Natural killer cell treated with Interleukin-12 subunit alpha and Interleukin-12 subunit beta and Interleukin-15 and Interleukin-18, amount 100 ng/mL, for 72 hours (primary cell): ENCODE data around the gene GIPC1. TPM values are rescaled to one million over a fixed set of nuclear protein-coding genes. Genes with fewer than 3 reads are reported as not detected.
"Not testable (repeated sequence)": the region's sequence is repeated elsewhere in the genome, so short reads cannot be mapped to it uniquely, and the experiment has no call there.

Source experiments
- ATAC-seq, 2 donors: fragments of 150-1000 bp; cut with Tn5 transposase in 1 of 2; sonication (Bioruptor Pico), chemical (Tn5 transposase) in 1 of 2; 2 replicates each; pipeline ENCODE4 v1.10.0; 2021
- DNase-seq: peaks from one replicate; pipeline ENCODE4 v3.0.0; 2022; ENCODE audit warnings: low spot score
- H3K27ac Mint-ChIP-seq, 2 donors: 1 replicate in 1 of 2; 2 replicates in 1 of 2; pipeline ENCODE4 v1.8.0; 2022; ENCODE audit warnings: mixed read lengths in 2 of 2, mild to moderate bottlenecking in 1 of 2, moderate library complexity in 1 of 2
- H3K27me3 Mint-ChIP-seq, 2 donors: 1 replicate in 1 of 2; 2 replicates in 1 of 2; pipeline ENCODE4 v1.8.0; 2022; ENCODE audit warnings: mixed read lengths in 2 of 2
- H3K36me3 Mint-ChIP-seq: one replicate; pipeline ENCODE4 v1.8.0; 2022; ENCODE audit warnings: mixed read lengths
- H3K4me1 Mint-ChIP-seq, 2 donors: 1 replicate in 1 of 2; 2 replicates in 1 of 2; pipeline ENCODE4 v1.8.0; 2022; ENCODE audit warnings: low read depth in 2 of 2, mixed read lengths in 2 of 2, mild to moderate bottlenecking in 1 of 2
- H3K4me3 Mint-ChIP-seq: one replicate; pipeline ENCODE4 v1.8.0; 2022; ENCODE audit warnings: mixed read lengths
- H3K9me3 Mint-ChIP-seq: 2 replicates; pipeline ENCODE4 v1.8.0; 2022; ENCODE audit warnings: mixed read lengths
- total RNA-seq, 2 donors: library from RNA; stranded (reverse); gene quantifications; one replicate each; pipeline ENCODE4 v1.2.3, GENCODE V29; 2022

Gene GIPC1
- total RNA-seq, 2 donors from 2014 or later: 29.9 to 31.7 TPM

GRCh38 chr19:14460935-14461334 lies 35.0 kb downstream of the GIPC1 start:
- peaks cover 8% of the 10 kb centered on the region for H3K36me3 Mint-ChIP-seq
- ATAC-seq: no peak
- H3K9me3 Mint-ChIP-seq: no peaks in the 10 kb centered on the region
- peaks cover 13 to 22% of the 10 kb centered on the region in 2 donors for H3K4me1 Mint-ChIP-seq
- no peaks in the 10 kb centered on the region for H3K27me3 Mint-ChIP-seq
- H3K4me3 Mint-ChIP-seq: peak overlapping the region; percentile 16
- peak overlapping the region in 1 of 2 donors; percentile 1 for H3K27ac Mint-ChIP-seq
- DNase-seq: no peak

- Mint-ChIP-seq H3K4me1 (peaks cover 13 to 22% of the 10 kb centered on the region in 2 donors), H3K27ac (peak overlapping the region; percentile 50 to 91), H3K4me3 (peak overlapping the region; percentile 71), H3K27me3 (no peaks in the 10 kb centered on the region), H3K9me3 (no peaks in the 10 kb centered on the region), H3K36me3 (peaks cover 14% of the 10 kb centered on the region)
- DNase-seq: peak; percentile 90
- ATAC-seq: peak; percentile 100
Measured at GRCh38 chr19:14459703-14460102, 36.2 kb downstream of the GIPC1 start.

GRCh38 chr19:14452303-14452702 lies 43.6 kb downstream of the GIPC1 start:
- not testable (repeated sequence) for H3K27me3 Mint-ChIP-seq, DNase-seq, H3K27ac Mint-ChIP-seq, H3K9me3 Mint-ChIP-seq, ATAC-seq, H3K4me3 Mint-ChIP-seq
- Mint-ChIP-seq H3K36me3 (peaks cover 28% of the 10 kb centered on the region), H3K4me1 (peaks cover 15 to 18% of the 10 kb centered on the region in 2 donors)

GRCh38 chr19:14450876-14451275 lies 45.1 kb downstream of the GIPC1 start:
- H3K36me3 Mint-ChIP-seq: peaks cover 30% of the 10 kb centered on the region
- no peak overlapping the region for H3K4me3 Mint-ChIP-seq
- H3K27me3 Mint-ChIP-seq: no peaks in the 10 kb centered on the region
- no peak for DNase-seq
- no peaks in the 10 kb centered on the region for H3K9me3 Mint-ChIP-seq
- no peak for ATAC-seq
- H3K4me1 Mint-ChIP-seq: peaks cover 15 to 22% of the 10 kb centered on the region in 2 donors
- H3K27ac Mint-ChIP-seq: no peak overlapping the region

GRCh38 chr19:14450168-14450874 lies 45.6 kb downstream of the GIPC1 start:
- H3K4me1 Mint-ChIP-seq: peaks cover 15 to 22% of the 10 kb centered on the region in 2 donors
- H3K27me3 Mint-ChIP-seq: no peaks in the 10 kb centered on the region
- no peak overlapping the region for H3K4me3 Mint-ChIP-seq
- no peak for DNase-seq
- peak; percentile 84 to 92 for ATAC-seq
- no peaks in the 10 kb centered on the region for H3K9me3 Mint-ChIP-seq
- H3K27ac Mint-ChIP-seq: peak overlapping the region in 1 of 2 donors; percentile 57
- peaks cover 27% of the 10 kb centered on the region for H3K36me3 Mint-ChIP-seq

- no peak overlapping the region for H3K4me3 Mint-ChIP-seq
- H3K4me1 Mint-ChIP-seq: peaks cover 20 to 26% of the 10 kb centered on the region in 2 donors
- peaks cover 26% of the 10 kb centered on the region for H3K36me3 Mint-ChIP-seq
- ATAC-seq: no peak
- H3K27me3 Mint-ChIP-seq: no peaks in the 10 kb centered on the region
- peak overlapping the region; percentile 21 to 57 for H3K27ac Mint-ChIP-seq
- DNase-seq: no peak
- H3K9me3 Mint-ChIP-seq: no peaks in the 10 kb centered on the region
Measured at GRCh38 chr19:14449321-14449720, 46.6 kb downstream of the GIPC1 start.

- ATAC-seq: no peak
- H3K27ac Mint-ChIP-seq: no peak overlapping the region
- DNase-seq: no peak
- H3K4me1 Mint-ChIP-seq: peaks cover 24 to 27% of the 10 kb centered on the region in 2 donors
- no peaks in the 10 kb centered on the region for H3K27me3 Mint-ChIP-seq
- H3K4me3 Mint-ChIP-seq: no peak overlapping the region
- H3K9me3 Mint-ChIP-seq: no peaks in the 10 kb centered on the region
- peaks cover 27% of the 10 kb centered on the region for H3K36me3 Mint-ChIP-seq
Measured at GRCh38 chr19:14446336-14447036, 49.4 kb downstream of the GIPC1 start.

GRCh38 chr19:14443632-14444216 lies 52.2 kb downstream of the GIPC1 start:
- H3K27ac Mint-ChIP-seq: no peak overlapping the region
- H3K4me1 Mint-ChIP-seq: peaks cover 33 to 34% of the 10 kb centered on the region in 2 donors
- peaks cover 17% of the 10 kb centered on the region for H3K36me3 Mint-ChIP-seq
- H3K9me3 Mint-ChIP-seq: no peaks in the 10 kb centered on the region
- H3K4me3 Mint-ChIP-seq: no peak overlapping the region
- H3K27me3 Mint-ChIP-seq: no peaks in the 10 kb centered on the region
- no peak for DNase-seq
- ATAC-seq: no peak

- H3K4me3 Mint-ChIP-seq: no peak overlapping the region
- no peaks in the 10 kb centered on the region for H3K9me3 Mint-ChIP-seq
- peaks cover 28 to 32% of the 10 kb centered on the region in 2 donors for H3K4me1 Mint-ChIP-seq
- DNase-seq: no peak
- H3K27me3 Mint-ChIP-seq: no peaks in the 10 kb centered on the region
- peak overlapping the region in 1 of 2 donors; percentile 37 for H3K27ac Mint-ChIP-seq
- peaks cover 12% of the 10 kb centered on the region for H3K36me3 Mint-ChIP-seq
- ATAC-seq: no peak
Measured at GRCh38 chr19:14442891-14443631, 52.9 kb downstream of the GIPC1 start.

GRCh38 chr19:14441041-14441938 lies 54.6 kb downstream of the GIPC1 start:
- no peaks in the 10 kb centered on the region for H3K27me3 Mint-ChIP-seq
- no peak for DNase-seq
- peaks cover 28 to 29% of the 10 kb centered on the region in 2 donors for H3K4me1 Mint-ChIP-seq
- peak overlapping the region; percentile 97 to 100 for H3K27ac Mint-ChIP-seq
- H3K9me3 Mint-ChIP-seq: no peaks in the 10 kb centered on the region
- peaks cover 7% of the 10 kb centered on the region for H3K36me3 Mint-ChIP-seq
- ATAC-seq: no peak
- H3K4me3 Mint-ChIP-seq: peak overlapping the region; percentile 98

GRCh38 chr19:14440049-14440448 lies 55.9 kb downstream of the GIPC1 start:
- DNase-seq: peak; percentile 91
- Mint-ChIP-seq H3K9me3 (no peaks in the 10 kb centered on the region), H3K27ac (peak overlapping the region; percentile 97 to 100), H3K36me3 (peaks cover 7% of the 10 kb centered on the region), H3K27me3 (no peaks in the 10 kb centered on the region), H3K4me1 (peaks cover 32% of the 10 kb centered on the region in 2 donors), H3K4me3 (peak overlapping the region; percentile 98)
- peak; percentile 93 to 94 for ATAC-seq

- no peaks in the 10 kb centered on the region for H3K9me3 Mint-ChIP-seq
- no peaks in the 10 kb centered on the region for H3K36me3 Mint-ChIP-seq
- DNase-seq: no peak
- ATAC-seq: no peak
- peak overlapping the region; percentile 98 for H3K4me3 Mint-ChIP-seq
- H3K27me3 Mint-ChIP-seq: no peaks in the 10 kb centered on the region
- peak overlapping the region; percentile 97 to 100 for H3K27ac Mint-ChIP-seq
- peaks cover 36 to 38% of the 10 kb centered on the region in 2 donors for H3K4me1 Mint-ChIP-seq
Measured at GRCh38 chr19:14439014-14439413, 56.9 kb downstream of the GIPC1 start.
